GM12878 (cell line): ENCODE data around the gene FARS2. TPM values are rescaled to one million over a fixed set of nuclear protein-coding genes. Genes with fewer than 3 reads are reported as not detected.

Source experiments
- CEBPZ ChIP-seq: fragments of 150-350 bp; IDR thresholded peaks from 2 replicates; pipeline ENCODE4 v1.6.1; 2016; ENCODE audit warnings: low read depth, low read length
- CUX1 ChIP-seq: IDR thresholded peaks from 2 replicates; pipeline ENCODE4 v1.6.1; 2012; ENCODE audit warnings: improper control_type of control experiment, low read depth, low read length; ENCODE audit not compliant: insufficient replicate concordance
- TAF1 ChIP-seq: IDR thresholded peaks from 2 replicates; pipeline ENCODE4 v1.6.1; 2011; ENCODE audit warnings: mild to moderate bottlenecking, low read depth, low read length, borderline replicate concordance
- polyA plus RNA-seq, 11 experiments: library from polyadenylated mRNA; depleted of rRNA in 4 of 11; unstranded in 6 of 11; stranded (reverse) in 5 of 11; fragments of >200 nt; fragmentation: Nextera tagmentation in 4 of 11; fragmentation: Illumina TruSeq in 1 of 11; extraction: Ambion mirVana in 4 of 11; extraction: Trizol in 1 of 11; gene quantifications; 1 replicate in 1 of 11; 2 replicates in 10 of 11; pipeline versions ENCODE4 v1.2.1 to v1.2.3, GENCODE V29; 2011 to 2016; ENCODE audit warnings: inconsistent platforms in 2 of 11, missing spikeins in 2 of 11, low read depth in 1 of 11
- total RNA-seq, 4 experiments: library from RNA; depleted of rRNA in 3 of 4; stranded (reverse); fragments of >200 nt in 3 of 4; fragmentation: Illumina TruSeq in 1 of 4; extraction: Trizol in 1 of 4; gene quantifications; 2 replicates each; pipeline versions ENCODE4 v1.2.1 to v1.2.3, GENCODE V29; 2013 to 2021

Gene FARS2
- total and polyA plus RNA-seq, 10 of the 15 experiments (the other 5 are each of a cell fraction or from before 2014, with no cell fraction given) = 16.8 to 46.7 (median 25.6) TPM

- TF ChIP-seq CUX1 (no peak), CEBPZ (no peak), TAF1 (no peak)
Observed at GRCh38 chr6:5693225-5694145, 432.2 kb downstream of the FARS2 start (continued).
